ENCODE results near the gene RRAS.

Gene RRAS

GRCh38 chr19:49591731-49592485, 48.0 kb downstream of the RRAS start:
- TF ChIP-seq CTCF (IDR thresholded peaks at IDR 0.05) (no peak), ZFX (IDR thresholded peaks at IDR 0.05; ENCODE audit: borderline replicate concordance) (no peak)
- H3K27ac ChIP-seq, result peak overlapping the region; percentile 98

GRCh38 chr19:49590971-49591730, 48.8 kb downstream of the RRAS start, which contains the start of gene PRR12:
Gene PRR12 (plus strand): TSS chr19:49591182. CDS start chr19:49591655, 473 bp downstream.
- no peak for TF ChIP-seq CTCF (IDR thresholded peaks at IDR 0.05)
- no peak for TF ChIP-seq ZFX (IDR thresholded peaks at IDR 0.05; ENCODE audit: borderline replicate concordance)
- peak within 1 kb of the TSS; percentile 98 for H3K27ac ChIP-seq

- TF ChIP-seq CTCF (IDR thresholded peaks at IDR 0.05) (0 out of 2 replicates have a peak, but pooled peaks have one; percentile 11), ZFX (IDR thresholded peaks at IDR 0.05; ENCODE audit: borderline replicate concordance) (no peak)
- H3K27ac ChIP-seq, result peak overlapping the region; percentile 98
These were observed 49.6 kb downstream of the RRAS start for GRCh38 chr19:49590071-49590970.

- H3K27ac ChIP-seq, result peak overlapping the region; percentile 98; the same call in 1 of the 2 replicates
- no peak for TF ChIP-seq CTCF (IDR thresholded peaks at IDR 0.05)
These were observed 50.4 kb downstream of the RRAS start for GRCh38 chr19:49589502-49589905.

GRCh38 chr19:49588365-49589122, 51.4 kb downstream of the RRAS start:
- no peak overlapping the region for H3K27ac ChIP-seq
- TF ChIP-seq ZFX (IDR thresholded peaks at IDR 0.05; ENCODE audit: borderline replicate concordance) (no peak), CTCF (IDR thresholded peaks at IDR 0.05) (no peak)

- H3K27ac ChIP-seq, result no peak overlapping the region
- TF ChIP-seq ZFX (IDR thresholded peaks at IDR 0.05; ENCODE audit: borderline replicate concordance) (no peak), CTCF (IDR thresholded peaks at IDR 0.05) (no peak)
These were observed 52.7 kb downstream of the RRAS start for GRCh38 chr19:49587227-49587626.

Measured in 22Rv1 (cell line).